ENCODE results near the gene SUPT5H. TPM values are rescaled to one million over a fixed set of nuclear protein-coding genes. Genes with fewer than 3 reads are reported as not detected.

SUPT5H gene
- total and polyA plus RNA-seq, 10 of the 15 experiments (the other 5 are each of a cell fraction or from before 2014, with no cell fraction given), result 27.2 to 194 (median 83.6) TPM

DNA sequence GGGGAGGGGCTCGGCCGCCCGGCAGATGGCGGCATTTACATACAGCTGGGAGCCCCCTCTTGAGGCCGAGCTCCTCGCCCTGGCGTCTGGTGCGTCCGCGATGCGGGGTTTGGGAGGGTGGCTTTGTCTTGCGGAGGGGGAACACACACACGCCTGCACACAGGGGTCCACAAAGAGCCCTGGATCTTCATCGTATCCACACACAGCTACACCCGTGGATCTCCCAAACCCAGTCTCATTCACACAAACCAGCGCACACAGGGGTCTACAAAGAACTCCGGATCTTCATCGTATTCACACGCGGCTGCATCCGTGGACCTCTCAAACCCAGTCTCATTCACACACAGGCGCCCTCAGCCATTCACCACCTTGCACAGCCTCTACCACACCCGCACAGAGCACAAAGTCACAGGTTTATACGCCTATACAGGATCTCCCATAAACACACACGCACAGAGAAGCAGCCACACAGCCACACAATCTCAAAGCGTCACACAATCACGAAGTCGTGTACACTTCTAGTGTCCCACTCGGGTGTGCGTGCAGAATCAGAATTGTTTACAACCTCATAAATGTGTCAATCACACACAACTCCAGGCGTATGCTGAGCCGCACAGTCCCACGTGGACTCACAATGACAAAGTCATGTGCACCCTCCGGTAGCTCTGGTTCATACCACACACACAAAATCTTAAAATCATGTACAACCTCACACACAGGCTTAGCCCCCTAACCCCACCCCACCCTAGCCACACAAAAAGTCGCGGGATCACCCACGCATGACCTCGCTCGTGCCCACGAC lies 52.8 kb downstream of the SUPT5H start (continued):
- TF ChIP-seq MTA2 (IDR thresholded peaks at IDR 0.05; ENCODE audit: low read depth) (no peak), CBFB (IDR thresholded peaks at IDR 0.05; ENCODE audit: low read depth) (no peak), RELA (IDR thresholded peaks at IDR 0.05; ENCODE audit: borderline replicate concordance, partially characterized antibody) (no peak), ZBED1 (IDR thresholded peaks at IDR 0.05; ENCODE audit: borderline replicate concordance) (no peak), NBN (IDR thresholded peaks at IDR 0.05) (0 out of 2 replicates have a peak, but pooled peaks have one; percentile 48), E2F4 (IDR thresholded peaks at IDR 0.05; ENCODE audit: low read depth, low read length) (no peak), SMAD1 (IDR thresholded peaks at IDR 0.05; ENCODE audit: low read depth, partially characterized antibody) (no peak), IRF4 (IDR thresholded peaks at IDR 0.05; ENCODE audit: low read depth, low read length) (no peak), SREBF1 (IDR thresholded peaks at IDR 0.05; ENCODE audit: low read length) (no peak), IKZF2 (IDR thresholded peaks at IDR 0.05) (0 out of 4 replicates have a peak, but pooled peaks of 1 of the 2 experiments have one; percentile 21), NFYA (IDR thresholded peaks at IDR 0.05; ENCODE audit: borderline replicate concordance, low read depth, low read length) (no peak)
- TF ChIP-seq, protein P1, sequence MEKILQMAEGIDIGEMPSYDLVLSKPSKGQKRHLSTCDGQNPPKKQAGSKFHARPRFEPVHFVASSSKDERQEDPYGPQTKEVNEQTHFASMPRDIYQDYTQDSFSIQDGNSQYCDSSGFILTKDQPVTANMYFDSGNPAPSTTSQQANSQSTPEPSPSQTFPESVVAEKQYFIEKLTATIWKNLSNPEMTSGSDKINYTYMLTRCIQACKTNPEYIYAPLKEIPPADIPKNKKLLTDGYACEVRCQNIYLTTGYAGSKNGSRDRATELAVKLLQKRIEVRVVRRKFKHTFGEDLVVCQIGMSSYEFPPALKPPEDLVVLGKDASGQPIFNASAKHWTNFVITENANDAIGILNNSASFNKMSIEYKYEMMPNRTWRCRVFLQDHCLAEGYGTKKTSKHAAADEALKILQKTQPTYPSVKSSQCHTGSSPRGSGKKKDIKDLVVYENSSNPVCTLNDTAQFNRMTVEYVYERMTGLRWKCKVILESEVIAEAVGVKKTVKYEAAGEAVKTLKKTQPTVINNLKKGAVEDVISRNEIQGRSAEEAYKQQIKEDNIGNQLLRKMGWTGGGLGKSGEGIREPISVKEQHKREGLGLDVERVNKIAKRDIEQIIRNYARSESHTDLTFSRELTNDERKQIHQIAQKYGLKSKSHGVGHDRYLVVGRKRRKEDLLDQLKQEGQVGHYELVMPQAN (conservative IDR thresholded peaks at IDR 0.05), result no peak
- TF ChIP-seq, protein P2, sequence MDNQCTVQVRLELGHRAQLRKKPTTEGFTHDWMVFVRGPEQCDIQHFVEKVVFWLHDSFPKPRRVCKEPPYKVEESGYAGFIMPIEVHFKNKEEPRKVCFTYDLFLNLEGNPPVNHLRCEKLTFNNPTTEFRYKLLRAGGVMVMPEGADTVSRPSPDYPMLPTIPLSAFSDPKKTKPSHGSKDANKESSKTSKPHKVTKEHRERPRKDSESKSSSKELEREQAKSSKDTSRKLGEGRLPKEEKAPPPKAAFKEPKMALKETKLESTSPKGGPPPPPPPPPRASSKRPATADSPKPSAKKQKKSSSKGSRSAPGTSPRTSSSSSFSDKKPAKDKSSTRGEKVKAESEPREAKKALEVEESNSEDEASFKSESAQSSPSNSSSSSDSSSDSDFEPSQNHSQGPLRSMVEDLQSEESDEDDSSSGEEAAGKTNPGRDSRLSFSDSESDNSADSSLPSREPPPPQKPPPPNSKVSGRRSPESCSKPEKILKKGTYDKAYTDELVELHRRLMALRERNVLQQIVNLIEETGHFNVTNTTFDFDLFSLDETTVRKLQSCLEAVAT (IDR thresholded peaks at IDR 0.05), result 0 out of 2 replicates have a peak, but pooled peaks have one; percentile 33

All from GM12878 (cell line).